Body of pancreas (tissue), 4 donors: ENCODE data around the gene MUSK. TPM values are rescaled to one million over a fixed set of nuclear protein-coding genes. Genes with fewer than 3 reads are reported as not detected.

Experiments
- ATAC-seq: fragments of 150-250 bp; one replicate; pipeline ENCODE4 v1.9.1; 2016
- DNase-seq, 4 donors: peaks; one replicate each; pipeline ENCODE4 v3.0.0-alpha.2; 2019
- H3K27ac ChIP-seq, 4 donors: fragments of 200-600 bp; sonication (generic); 1 replicate in 3 of 4; 2 replicates in 1 of 4; pipeline versions ENCODE4 v1.5.1 to v1.6.1; 2016 to 2019; ENCODE audit warnings: mild to moderate bottlenecking in 1 of 4, mixed read lengths in 1 of 4, moderate library complexity in 1 of 4
- H3K27me3 ChIP-seq, 2 donors: fragments of 200-600 bp; sonication (generic); one replicate each; pipeline ENCODE4 v1.6.0; 2016; ENCODE audit warnings: mild to moderate bottlenecking in 1 of 2
- H3K36me3 ChIP-seq, 2 donors: fragments of 200-600 bp; sonication (generic); replicated peaks in 1 of 2; 2 replicates each; pipeline ENCODE4 v1.5.1; 2016; ENCODE audit warnings: low read depth in 2 of 2; ENCODE audit not compliant: insufficient read depth in 1 of 2
- H3K4me1 ChIP-seq: fragments of 200-600 bp; sonication (generic); one replicate; pipeline ENCODE4 v1.6.0; 2016
- H3K4me3 ChIP-seq, 2 donors: fragments of 200-600 bp; sonication (generic); 1 replicate in 1 of 2; 2 replicates in 1 of 2; pipeline ENCODE4 v1.5.1; 2016 to 2019
- H3K9me3 ChIP-seq, 3 donors: fragments of 200-600 bp; sonication (generic); 1 replicate in 2 of 3; 2 replicates in 1 of 3; pipeline ENCODE4 v1.5.1; 2016
- CTCF ChIP-seq, 7 experiments: fragments of 450-650 bp in 4 of 7; fragments of 200-600 bp in 3 of 7; sonication (generic) in 3 of 7; IDR thresholded peaks; one replicate each; pipeline ENCODE4 v1.5.1; 2016 to 2019; ENCODE audit warnings: antibody characterized with exemption in 7 of 7
- POLR2A ChIP-seq, 3 donors: fragments of 450-650 bp; IDR thresholded peaks; one replicate each; pipeline ENCODE4 v1.6.1; 2016; ENCODE audit warnings: antibody characterized with exemption in 3 of 3, mild to moderate bottlenecking in 2 of 3
- whole genome bisulfite sequencing, 2 donors: methylation state at CpG; one replicate each; pipeline ENCODE4 v1.1.5; 2017; 5-methylcytosine and 5-hydroxymethylcytosine counted together
- intact Hi-C: fragments of 100-400 bp; cut with DNase I; formaldehyde crosslinking; loops from one replicate; pipeline ENCODE4 v1.15.1; 2023
- total RNA-seq, 2 donors: library from RNA; depleted of rRNA; stranded (reverse); fragments of >200 nt; gene quantifications; one replicate each; pipeline ENCODE4 v1.1.0, GENCODE V29; 2016

The MUSK gene
- total RNA-seq, 2 donors from 2014 or later = not detected

GRCh38 chr9:110750272-110750671 lies 81.7 kb downstream of the MUSK start:
- Histone ChIP-seq H3K36me3 (no peaks in the 10 kb centered on the region), H3K9me3 (no peaks in the 10 kb centered on the region), H3K4me3 (no peak overlapping the region), H3K27ac (no peak overlapping the region), H3K27me3 (no peaks in the 10 kb centered on the region), H3K4me1 (no peaks in the 10 kb centered on the region)
- no peak for ATAC-seq
- DNase-seq = peak; percentile 12 to 27 (median 22)
- TF ChIP-seq POLR2A (IDR thresholded peaks at IDR 0.05) = no peak
- TF ChIP-seq CTCF (IDR thresholded peaks at IDR 0.05) = no peak
- intact Hi-C loops = no loop called here
- WGBS, 2 donors = 67 to 79% methylated on average over 1 of the region's 1 CpG

DNA sequence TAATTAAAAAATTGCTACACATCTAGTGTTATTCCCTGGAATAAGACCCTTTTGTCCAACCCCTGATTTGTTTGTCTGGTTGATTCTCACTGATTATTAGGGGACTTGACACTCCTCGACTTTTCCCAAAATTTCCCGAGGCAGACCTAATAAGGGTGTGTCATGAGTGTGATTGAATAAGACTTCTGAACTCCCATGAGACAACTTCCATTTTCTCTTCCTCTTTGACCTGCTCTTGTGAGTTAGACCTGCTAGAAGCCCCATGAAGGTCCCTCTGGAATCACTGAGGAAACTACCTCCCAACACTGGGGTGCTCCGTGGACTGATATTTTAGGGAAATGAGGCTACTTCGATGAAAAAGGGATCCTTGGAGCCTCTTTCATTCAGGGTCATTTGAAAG lies 83.4 kb downstream of the MUSK start:
- ATAC-seq (no peak), DNase-seq (no peak)
- no peaks in the 10 kb centered on the region for H3K4me1 ChIP-seq
- no peak overlapping the region for H3K4me3 ChIP-seq
- H3K9me3 ChIP-seq = no peaks in the 10 kb centered on the region
- no peaks in the 10 kb centered on the region for H3K36me3 ChIP-seq
- WGBS, 2 donors = 67 to 84% methylated on average over 4 of the region's 4 CpGs
- intact Hi-C loops = no loop called here
- H3K27me3 ChIP-seq = no peaks in the 10 kb centered on the region
- TF ChIP-seq CTCF (IDR thresholded peaks at IDR 0.05) (no peak), POLR2A (IDR thresholded peaks at IDR 0.05) (no peak)
- H3K27ac ChIP-seq = no peak overlapping the region

- no peak overlapping the region for H3K27ac ChIP-seq
- H3K27me3 ChIP-seq = no peaks in the 10 kb centered on the region
- no peaks in the 10 kb centered on the region for H3K36me3 ChIP-seq
- DNase-seq (no peak), ATAC-seq (no peak)
- no peaks in the 10 kb centered on the region for H3K9me3 ChIP-seq
- no peaks in the 10 kb centered on the region for H3K4me1 ChIP-seq
- intact Hi-C loops = no loop called here
- 82 to 89% methylated on average over 2 of the region's 2 CpGs for WGBS, 2 donors
- H3K4me3 ChIP-seq = no peak overlapping the region
- TF ChIP-seq POLR2A (IDR thresholded peaks at IDR 0.05) = no peak
- no peak for TF ChIP-seq CTCF (IDR thresholded peaks at IDR 0.05)
Measured at GRCh38 chr9:110752766-110753165, 84.2 kb downstream of the MUSK start.

GRCh38 chr9:110753731-110754231 lies 85.2 kb downstream of the MUSK start:
- H3K36me3 ChIP-seq = no peaks in the 10 kb centered on the region
- TF ChIP-seq POLR2A (IDR thresholded peaks at IDR 0.05) (no peak), CTCF (IDR thresholded peaks at IDR 0.05) (no peak)
- ATAC-seq = peak; percentile 24
- no peak overlapping the region for H3K27ac ChIP-seq
- DNase-seq = no peak
- intact Hi-C loops = no loop called here
- no peak overlapping the region for H3K4me3 ChIP-seq
- H3K4me1 ChIP-seq = no peaks in the 10 kb centered on the region
- WGBS, 2 donors = 84 to 88% methylated on average over 1 of the region's 1 CpG
- no peaks in the 10 kb centered on the region for H3K27me3 ChIP-seq
- H3K9me3 ChIP-seq = no peaks in the 10 kb centered on the region

GRCh38 chr9:110755179-110755578 lies 86.6 kb downstream of the MUSK start:
- ATAC-seq = no peak
- Histone ChIP-seq H3K36me3 (no peaks in the 10 kb centered on the region), H3K4me1 (no peaks in the 10 kb centered on the region), H3K4me3 (no peak overlapping the region), H3K9me3 (no peaks in the 10 kb centered on the region), H3K27ac (no peak overlapping the region), H3K27me3 (no peaks in the 10 kb centered on the region)
- intact Hi-C loops = no loop called here
- no peak for DNase-seq
- TF ChIP-seq CTCF (IDR thresholded peaks at IDR 0.05) (no peak), POLR2A (IDR thresholded peaks at IDR 0.05) (no peak)
